ACHN (cell line): ENCODE measurements around the gene GSN.

Experiments
- DNase-seq: peaks from one replicate; pipeline ENCODE4 v3.0.0-alpha.2; 2015
- in situ Hi-C: cut with HindIII; loops from 2 replicates; pipeline ENCODE4 v1.10.0; 2017; ENCODE audit warnings: low sequenced_read_pairs, low pct_ligation_motif_present, low pct_unique_long_range_greater_than_20kb

The GSN gene

DNA sequence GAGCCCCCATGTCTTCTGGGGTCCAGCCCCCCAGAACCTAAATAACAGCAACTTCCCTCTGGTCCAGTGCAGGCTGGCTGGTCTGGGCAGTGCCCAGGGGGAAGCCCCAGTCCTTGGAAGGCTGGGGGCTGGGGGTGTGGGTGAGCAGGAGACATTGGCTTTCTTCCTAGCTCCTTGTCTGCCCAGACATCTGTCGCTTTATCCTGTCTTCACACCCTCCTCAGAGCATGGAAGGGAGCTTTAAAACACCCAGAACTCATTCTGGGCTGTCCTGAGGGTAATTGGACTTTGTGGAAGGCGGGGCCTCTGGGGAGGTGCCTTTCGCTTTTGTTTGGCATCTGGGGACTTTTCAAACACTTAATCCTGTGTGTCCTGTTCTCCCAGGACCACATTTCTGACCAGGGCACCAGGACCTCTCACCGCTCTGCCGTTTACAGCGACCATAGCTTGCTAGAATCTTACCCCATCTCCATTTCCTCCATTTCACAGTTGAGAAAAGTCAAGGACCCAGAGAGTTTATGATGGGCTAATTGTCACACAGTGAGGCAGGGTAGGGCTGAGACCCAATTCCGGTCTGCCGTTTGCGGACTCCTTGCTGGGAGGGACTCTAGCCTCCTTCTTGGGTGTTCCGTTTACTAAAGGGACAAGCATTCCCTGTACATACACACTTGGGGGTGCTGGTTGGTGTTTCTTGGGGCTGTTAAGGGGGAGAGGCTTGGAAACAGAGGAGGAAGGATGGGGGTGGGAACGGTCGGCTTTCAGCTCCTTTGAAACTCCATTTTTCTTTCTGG is 1.1 kb downstream of the GSN start:
- in situ Hi-C loops, result no loop called here
- DNase-seq, result no peak

DNA sequence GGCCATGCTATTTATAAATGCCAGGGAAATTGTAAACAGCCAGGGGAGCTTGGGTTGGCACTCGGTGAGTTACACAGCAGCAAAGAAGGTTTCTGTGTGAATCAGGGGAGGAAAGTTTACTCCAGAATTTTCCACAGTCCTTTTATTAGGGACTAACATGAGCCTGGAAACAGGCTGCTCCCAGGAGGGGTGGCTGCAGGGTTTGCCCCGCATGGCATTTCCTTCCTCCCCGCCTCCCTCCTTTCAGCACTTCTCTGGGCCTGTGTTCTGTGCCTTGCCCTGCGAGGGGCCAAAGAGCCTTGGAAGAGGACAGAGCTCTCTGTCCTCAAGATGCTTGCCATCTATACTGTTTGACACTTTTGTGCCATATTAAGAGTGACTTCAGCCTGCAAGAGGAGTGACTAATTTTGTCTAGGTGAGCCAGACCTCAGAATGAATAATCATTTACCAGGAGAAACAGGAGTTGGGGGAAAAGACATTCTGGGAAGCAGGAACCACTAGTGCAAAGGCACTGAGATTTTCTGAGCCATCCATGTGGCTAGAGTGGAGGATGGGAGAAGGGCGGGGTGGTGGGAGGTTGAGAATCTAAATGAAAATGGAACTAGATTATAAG is 1.8 kb downstream of the GSN start:
- in situ Hi-C loops, result no loop called here
- DNase-seq, result no peak

DNA sequence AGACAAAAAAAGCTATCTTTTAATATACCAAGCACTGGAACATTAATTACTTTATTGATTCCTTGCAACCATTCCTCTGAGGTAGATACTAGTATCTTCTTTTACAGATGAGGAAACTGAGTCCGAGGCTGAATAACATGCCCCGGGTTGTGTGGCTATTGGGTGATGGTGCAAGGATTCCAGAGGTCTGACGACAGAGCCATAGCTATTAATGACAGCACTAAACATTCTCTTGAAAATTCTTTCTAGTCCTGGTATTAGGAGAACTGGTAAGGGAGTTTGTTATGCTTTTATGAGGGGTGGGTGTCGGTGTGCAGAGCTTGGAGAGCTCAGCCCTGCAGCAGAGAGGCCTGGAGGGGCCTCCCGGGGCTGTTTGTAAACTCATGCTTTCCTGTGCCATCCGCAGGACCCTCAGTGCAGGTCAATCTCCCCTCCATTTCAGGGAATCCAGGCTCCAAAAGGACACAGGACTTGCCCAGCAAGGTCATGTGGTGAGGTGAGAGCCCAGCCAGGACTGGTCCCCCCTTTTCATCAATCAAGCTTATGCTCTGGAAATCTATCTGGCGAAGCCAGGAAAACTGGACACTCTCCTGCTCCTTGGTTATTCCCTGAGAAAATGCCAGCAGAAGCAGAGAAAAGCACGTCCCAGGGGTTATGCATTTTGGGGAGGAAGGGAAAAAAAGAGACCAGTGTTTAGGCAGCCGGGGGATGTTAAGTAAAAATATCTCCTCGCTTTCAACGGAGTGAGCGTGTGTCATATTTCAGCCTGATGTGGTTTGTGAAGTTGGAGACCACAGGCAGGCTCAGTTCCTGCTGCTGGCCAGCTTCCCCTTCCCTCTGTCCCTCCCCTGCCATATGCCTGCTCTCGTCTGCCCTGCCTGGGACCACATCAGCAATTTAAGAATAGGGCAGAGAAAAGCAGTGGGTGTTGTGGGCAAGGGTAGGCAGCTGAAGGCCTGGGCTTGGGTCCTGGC is 3.7 kb downstream of the GSN start:
- DNase-seq, result no peak

DNA sequence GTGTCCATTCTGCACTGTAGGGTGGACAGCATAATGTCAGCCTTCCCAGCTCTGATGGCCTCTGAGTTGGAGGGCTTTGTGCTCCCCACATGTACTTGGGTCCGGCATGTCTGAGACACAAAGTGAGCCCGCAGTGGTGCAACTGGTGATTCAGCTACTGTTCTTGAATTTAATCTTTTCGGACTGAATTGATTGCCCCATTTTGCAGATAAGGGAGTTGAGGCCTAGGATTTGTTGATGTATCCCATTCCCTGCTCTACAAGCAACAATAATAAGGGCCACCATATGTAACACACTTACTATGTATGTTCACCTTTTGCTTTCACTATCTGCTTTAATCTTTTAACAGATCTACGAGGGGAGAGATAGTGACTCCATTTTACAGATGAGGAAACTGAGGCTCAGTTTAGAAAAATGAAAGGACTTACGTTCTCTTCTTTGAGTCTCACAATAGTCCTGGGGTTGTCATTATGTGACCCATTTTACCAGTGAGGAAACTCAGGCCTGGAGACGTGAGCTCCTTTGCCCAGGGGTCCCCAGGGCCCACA is 4.5 kb downstream of the GSN start:
- DNase-seq, result no peak
- in situ Hi-C loops, result no loop called here

More for the DNA sequence above, 3.7 kb downstream of the GSN start:
- in situ Hi-C loops, result no loop called here

DNA sequence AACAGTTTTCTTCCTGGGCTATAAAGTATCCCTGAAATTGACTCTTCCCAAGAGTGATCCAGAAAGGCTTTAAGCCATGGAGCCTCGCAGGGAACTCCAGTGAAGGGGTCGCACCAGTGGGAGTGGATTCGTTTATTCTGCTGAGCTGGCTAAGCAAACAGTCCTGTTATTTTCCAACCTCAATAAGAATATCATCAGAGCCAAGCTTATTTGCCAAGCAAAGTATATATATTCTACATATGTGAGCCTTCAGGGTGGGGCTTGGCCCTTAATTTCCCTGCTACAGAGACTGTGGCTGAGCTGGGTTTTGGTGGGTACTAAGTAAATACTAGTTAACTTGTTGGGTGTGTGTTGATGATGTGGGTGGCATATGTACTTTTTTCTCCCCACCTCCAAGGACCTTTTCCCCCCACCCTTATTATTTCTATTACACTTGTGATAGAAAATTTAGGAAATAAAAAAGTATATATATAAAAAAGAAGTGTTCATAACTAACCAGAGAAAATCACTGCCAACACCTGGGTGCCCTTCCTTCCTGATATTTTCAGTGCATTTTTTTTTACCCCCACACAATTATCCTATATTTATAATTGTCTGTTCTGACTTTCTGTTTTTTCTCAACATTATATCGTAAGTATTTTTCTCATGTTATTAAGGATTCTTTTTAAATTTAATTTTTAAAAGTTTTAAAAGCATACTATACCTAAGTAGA is 5.3 kb downstream of the GSN start:
- DNase-seq, result no peak
- in situ Hi-C loops, result no loop called here

DNA sequence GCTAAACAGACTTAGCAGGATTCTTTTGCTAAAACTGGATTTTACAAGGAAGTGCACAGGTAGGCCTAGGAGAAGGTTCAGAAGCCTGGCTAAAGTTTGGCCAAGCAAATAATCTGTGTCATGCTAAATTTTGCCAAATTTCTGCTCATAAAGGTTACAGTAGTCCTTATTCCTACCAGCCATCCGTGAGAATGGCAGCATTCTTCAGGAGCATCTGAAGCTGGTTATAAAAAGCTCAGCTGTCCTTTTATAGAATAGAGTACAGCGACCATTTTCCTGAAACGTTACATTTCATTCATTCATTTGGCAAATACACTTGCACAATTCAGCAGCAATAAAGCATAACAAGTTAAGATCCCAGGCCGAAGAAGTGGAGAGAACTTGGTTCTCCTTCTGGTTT is 6.9 kb downstream of the GSN start:
- DNase-seq, result no peak
- in situ Hi-C loops, result no loop called here

DNA sequence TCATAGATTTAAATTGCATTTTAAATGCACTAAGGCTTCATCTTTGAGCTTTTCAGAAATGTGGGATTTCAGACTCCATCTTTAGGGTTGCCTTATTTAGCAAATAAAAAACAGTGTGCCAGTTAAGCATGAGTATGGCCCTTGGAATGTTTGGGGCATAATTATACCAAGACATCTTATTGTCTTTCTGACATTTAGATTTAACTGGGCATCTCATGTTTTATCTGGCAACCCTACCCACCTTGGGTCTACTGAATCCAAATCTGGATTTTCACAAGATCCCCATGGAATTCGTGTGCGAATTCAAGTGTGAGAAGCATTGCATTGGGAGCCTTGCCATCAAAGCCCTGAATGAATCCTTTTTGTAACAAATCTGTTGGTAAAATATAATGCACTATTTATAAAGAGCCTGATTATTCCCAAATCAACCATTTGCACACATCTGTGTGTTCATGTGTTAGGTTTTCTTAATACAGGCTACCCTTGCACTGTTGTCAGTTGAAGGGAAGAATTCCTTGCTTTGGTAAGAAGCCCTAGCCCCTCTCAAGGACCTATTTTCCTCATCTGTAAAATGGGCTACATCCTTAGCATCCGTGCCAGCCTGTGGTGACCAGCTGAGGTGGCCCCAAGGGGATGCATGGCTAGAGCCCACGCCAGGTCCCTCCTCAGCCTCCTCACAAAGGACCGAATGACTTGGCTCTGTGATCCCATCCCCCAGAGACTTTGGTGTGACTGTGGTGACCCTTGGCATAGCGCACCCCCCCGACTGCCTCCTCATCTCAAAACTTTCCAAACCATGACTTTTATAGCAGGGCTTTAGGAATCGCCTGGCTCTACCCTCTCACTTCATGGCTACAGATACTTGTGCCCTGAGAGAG is 8.1 kb downstream of the GSN start:
- no peak for DNase-seq
- in situ Hi-C loops, result no loop called here

DNA sequence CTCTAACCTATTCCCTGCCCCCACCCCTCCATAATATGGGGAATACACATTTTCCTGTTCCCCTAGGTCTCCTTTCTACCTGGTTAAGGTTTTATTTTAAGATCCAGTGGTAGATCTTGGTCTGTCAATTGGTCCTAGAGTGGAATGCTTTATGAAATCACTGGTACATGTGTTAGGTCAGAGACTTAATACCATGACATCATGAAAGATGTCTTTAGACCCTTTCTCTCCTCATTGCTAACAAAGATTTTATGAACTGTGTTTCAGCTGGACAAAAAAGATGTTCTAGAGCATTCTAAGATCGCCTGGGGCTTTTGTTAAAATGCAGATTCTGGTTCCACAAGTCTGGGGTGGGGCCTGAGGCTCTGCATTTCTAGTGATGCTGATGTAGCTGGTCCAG is 9.1 kb downstream of the GSN start:
- no peak for DNase-seq
- in situ Hi-C loops, result no loop called here

DNA sequence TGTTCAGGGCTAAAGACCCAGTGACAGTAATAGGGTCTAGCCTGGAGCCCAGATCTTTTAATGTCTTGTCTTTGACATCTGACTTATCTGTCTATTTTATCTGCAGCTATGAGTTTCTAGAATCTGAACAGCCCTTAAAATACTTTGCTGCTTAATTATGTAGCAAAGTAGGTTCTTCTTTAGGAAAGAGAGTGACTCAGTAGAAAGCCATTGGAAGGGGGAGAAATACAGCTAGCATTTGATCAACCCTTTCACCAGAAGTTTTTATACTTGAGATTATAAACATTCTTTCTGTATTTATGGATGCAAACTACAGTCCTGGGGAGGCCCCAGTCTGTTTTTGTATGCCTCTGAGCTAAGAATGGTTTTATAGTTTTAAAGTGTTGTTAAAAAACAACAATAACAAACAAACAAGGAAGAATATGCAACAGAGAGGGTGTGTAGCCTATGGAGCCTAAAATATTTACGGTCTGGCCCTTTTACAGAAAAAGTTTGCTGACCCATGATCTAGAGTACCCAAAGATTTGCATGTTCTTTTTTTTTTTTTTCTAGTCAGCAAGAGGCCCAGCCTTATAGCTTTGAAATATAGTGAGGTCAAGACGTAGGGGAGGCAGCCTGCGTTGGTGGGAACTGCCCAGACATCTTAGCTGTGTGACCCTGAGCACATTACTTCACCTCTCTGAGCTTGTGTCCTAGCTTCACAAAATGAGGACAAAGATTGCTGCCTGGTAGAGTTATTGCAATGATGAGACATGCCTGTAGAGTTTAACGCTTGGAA is 9.7 kb downstream of the GSN start:
- in situ Hi-C loops, result no loop called here

DNA sequence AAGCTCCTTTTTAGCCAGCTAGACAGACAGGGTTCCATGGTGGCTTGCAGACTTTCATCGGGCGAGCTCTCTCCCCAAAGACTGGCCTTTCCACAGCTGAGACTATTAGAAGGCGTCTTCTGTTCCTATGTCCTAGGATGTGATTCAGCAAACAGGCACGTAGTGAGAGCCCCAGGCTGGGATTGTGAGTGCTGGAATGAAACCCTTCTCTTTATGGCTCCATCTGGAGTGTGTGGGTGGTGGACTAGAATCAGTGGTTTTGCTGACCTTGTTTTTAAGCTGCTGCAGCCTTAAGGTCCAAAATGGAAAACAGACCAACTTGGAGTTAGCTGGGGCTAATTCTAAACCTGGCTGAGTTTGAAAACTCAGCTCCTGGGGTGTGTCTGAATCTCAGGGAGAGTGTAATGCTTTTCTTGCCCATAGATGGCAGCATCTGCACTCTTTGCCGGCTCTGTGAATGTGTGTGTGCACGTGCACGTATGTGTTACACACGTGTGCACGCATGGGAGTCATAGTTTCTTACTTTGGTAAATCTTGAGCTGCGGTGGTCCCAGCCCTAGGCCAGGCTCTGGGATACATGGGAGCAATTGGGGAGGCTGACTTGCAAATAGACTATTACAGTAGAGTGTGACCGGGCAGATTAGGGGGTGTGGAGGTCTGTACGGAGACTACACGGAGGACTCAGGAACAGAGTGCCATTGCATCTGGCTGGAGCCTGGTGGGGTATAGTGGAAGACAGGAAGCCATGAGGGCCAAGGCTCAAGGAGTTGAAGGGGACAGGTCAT is 10.7 kb downstream of the GSN start:
- DNase-seq, result peak; percentile 71

More for the DNA sequence above, 9.7 kb downstream of the GSN start:
- DNase-seq, result no peak

DNA sequence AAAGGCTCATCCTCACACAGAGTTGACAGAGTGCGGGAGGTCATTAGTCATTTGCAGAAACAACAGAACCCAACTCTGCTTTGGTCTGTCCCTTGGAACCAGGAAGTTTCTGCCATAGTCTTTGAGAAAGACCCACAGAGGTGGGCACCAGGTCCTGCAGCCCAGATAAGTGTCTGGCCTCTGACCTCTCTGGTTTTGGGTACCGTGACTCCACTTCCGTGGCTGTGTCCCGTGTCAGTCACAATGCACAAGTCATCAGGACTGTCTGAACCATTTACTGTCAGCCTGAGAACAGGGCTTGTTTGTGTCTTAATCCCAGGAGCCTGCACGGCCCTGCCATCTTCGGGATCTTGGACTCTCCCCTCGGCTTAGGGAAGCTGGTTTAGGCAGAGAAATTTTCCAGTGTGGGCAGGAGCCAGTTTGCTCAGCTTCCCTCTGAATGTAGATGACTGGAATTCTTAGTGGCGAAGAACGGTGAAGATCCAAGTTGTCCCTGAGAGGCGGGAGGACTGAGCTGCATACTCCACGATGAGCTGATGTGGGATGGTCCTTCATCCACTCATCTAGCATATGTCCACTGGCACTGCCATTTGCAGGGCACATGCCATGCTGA is 11.9 kb downstream of the GSN start:
- DNase-seq, result no peak
- in situ Hi-C loops, result no loop called here

More for the DNA sequence above, 10.7 kb downstream of the GSN start:
- in situ Hi-C loops, result no loop called here

DNA sequence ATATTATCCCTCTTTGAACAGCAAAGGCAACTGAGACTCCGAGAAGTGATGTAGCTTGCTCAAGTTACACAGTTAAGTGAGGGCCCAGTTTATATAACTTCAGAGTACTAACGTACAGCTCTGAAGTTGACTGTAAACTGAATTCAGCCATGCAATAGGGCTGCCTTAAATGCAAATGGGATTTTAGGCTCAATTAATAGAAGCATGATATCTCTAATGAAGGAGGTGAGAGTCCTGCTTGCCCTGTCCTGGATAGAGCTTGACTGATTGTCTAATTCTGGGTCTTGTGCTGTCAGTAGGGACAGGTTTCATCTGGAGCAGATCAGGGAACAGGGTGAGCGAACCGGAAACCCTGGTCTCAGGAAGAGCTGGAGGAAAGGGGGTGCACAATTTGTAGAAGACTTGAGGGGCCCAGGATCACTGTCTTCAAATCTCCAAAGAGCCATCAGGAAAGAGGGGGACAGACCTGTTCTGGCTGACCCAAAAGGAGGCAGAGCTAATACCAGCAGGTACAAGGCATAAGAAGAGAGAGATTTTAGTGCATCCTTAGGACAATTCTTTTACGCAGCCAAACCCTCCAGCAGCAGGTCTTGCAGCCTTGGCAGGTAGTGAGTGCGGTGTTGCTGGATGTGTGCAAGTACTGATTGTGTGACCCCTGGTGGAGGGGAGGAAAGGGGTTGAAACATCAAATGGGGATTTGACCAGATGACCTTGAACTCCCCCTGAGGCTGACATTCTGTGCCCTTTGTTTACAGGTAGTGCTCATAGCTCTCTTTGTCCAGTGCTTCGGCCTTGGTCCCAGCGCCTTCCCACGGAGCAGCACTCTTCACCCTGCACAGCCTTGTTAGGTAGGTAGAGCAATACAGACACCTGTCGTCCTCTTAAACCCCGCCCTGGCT is 13.0 kb downstream of the GSN start:
- in situ Hi-C loops, result no loop called here
- no peak for DNase-seq

DNA sequence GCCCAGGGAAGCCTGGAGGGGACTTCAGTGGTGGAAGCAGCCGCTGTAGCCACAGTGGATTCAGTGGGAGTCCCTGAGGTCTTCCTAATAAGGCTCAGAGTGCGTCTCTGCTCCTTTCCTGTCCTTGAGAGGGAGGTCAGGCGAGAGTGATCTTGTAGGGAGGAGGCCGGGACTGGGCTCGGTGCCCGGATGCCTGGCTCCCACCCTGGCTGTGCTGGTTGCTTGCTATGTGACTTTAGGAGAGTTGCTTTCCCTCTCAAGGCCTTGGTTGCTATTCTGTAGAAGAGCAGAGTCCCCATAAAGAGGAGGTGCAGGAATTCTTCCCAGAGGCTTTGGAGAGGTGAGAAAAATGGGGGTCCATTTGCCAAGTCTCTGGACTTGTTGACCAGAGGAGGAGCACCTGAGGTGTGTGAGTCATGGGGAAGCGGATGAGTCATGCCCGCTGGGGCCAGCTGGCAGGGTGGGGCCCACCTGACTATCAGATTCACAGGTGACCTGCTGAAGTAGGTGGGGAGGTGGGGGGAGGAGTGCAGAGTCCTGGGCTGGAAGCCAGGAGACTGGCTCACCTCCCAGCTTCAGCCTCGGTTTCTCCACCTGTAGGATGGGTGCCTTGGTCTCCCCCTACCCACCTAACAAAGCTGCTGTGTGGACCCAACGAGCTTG is 13.8 kb downstream of the GSN start:
- in situ Hi-C loops, result no loop called here
- DNase-seq, result peak; percentile 40
